GM18951 (cell line): ENCODE data around the gene LIMS2.

Source experiments
- POLR2A ChIP-seq: IDR thresholded peaks from 4 replicates; pipeline ENCODE4 v1.6.1; 2011; ENCODE audit warnings: mild to moderate bottlenecking; ENCODE audit not compliant: insufficient read length, insufficient read depth; ENCODE audit errors: extremely low read depth
- in situ Hi-C: fragments of 300-500 bp; cut with MboI; formaldehyde crosslinking; loops from one replicate; pipeline ENCODE4 v1.12.0; 2022; ENCODE audit warnings: low sequenced_read_pairs, mixed read lengths, inconsistent platforms; ENCODE audit not compliant: unreplicated experiment

LIMS2 gene

GRCh38 chr2:127640082-127641072 lies 35.0 kb downstream of the LIMS2 start:
- in situ Hi-C loops, result no loop called here
- TF ChIP-seq POLR2A, result no peak

GRCh38 chr2:127639111-127639474 lies 36.2 kb downstream of the LIMS2 start:
- in situ Hi-C loops, result no loop called here

GRCh38 chr2:127638361-127639110 lies 36.8 kb downstream of the LIMS2 start:
- in situ Hi-C loops, result no loop called here
- no peak for TF ChIP-seq POLR2A

More at GRCh38 chr2:127639111-127639474, 36.2 kb downstream of the LIMS2 start:
- TF ChIP-seq POLR2A, result no peak

- in situ Hi-C loops, result no loop called here
- no peak for TF ChIP-seq POLR2A
Observed at GRCh38 chr2:127637725-127638252, 37.5 kb downstream of the LIMS2 start.

GRCh38 chr2:127637236-127637630 lies 38.1 kb downstream of the LIMS2 start:
- in situ Hi-C loops, result no loop called here
- no peak for TF ChIP-seq POLR2A

- TF ChIP-seq POLR2A, result no peak
- in situ Hi-C loops, result no loop called here
Observed at GRCh38 chr2:127636248-127637235, 38.8 kb downstream of the LIMS2 start.

DNA sequence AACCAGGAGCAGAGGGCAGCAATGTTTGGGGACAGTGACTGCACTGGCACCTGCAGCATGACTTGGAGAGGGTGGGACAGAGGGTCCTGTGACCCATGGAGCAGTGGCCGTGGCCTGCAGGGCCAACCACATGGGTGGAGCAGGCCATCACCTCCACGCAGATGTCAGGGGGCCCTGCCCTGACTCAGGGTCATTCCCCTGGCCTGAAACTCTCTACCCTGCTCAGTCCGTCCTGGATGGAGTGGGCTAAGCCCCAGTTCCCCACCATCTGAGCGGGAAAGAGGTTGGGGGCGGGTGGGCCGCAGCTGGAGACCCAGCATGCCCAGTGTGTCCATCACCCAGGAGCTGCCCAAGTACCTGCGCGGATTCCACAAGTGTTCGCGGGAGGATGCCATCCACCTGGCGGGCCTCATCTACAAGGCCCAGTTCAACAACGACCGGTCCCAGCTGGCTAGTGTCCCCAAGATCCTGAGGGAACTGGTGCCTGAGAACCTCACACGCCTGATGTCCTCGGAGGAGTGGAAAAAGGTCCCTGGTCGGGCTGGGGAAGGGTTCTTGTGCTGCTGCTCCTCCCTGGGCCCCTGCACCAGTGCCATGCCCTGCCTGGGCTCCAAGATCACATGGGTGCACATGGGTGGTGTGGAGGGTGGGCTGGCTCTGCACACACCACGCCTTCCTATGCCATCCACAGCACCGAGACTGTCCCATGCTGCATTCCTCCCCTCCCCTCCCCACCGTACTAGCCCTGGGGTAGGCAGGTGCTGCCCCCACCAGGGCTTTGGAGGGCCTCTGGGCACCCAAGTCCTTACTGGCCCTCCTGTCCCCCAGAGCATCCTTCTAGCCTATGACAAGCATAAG lies 39.7 kb downstream of the LIMS2 start:
- in situ Hi-C loops, result no loop called here
- TF ChIP-seq POLR2A, result no peak

GRCh38 chr2:127634626-127635379 lies 40.5 kb downstream of the LIMS2 start:
- in situ Hi-C loops, result no loop called here
- TF ChIP-seq POLR2A, result no peak

DNA sequence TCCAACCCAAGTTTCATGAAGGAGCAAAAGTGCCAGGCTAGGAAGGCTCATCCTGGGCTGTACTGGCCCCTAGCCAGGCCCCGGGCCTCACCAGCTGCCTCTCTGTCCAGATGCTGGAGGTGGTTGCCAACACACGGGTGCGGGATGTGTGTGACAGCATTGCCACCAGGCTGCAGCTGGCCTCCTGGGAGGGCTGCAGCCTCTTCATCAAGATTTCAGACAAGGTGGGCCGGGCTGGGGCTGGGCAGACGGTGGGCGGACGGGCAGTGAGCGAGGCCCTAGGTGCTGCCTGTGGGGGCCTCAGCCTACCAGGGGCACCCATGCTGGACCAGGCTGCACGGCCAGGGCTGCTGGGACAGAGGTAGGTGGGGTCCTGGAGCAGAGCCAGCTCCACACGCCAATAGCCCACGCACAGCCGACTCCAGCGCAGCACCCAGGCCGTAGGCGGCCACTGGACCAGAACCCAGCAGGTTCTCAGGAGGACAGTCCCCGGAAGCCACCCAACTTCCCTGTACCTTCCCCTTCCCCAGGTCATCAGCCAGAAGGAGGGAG lies 41.2 kb downstream of the LIMS2 start:
- in situ Hi-C loops, result no loop called here
- TF ChIP-seq POLR2A, result no peak

GRCh38 chr2:127633556-127634065 lies 41.7 kb downstream of the LIMS2 start:
- no peak for TF ChIP-seq POLR2A
- in situ Hi-C loops, result no loop called here
